Large intestine (tissue), 12 donors: ENCODE measurements around the gene CHRM3. TPM values are rescaled to one million over a fixed set of nuclear protein-coding genes. Genes with fewer than 3 reads are reported as not detected.

Experiments used
- DNase-seq, 2 donors: peaks; one replicate each; pipeline versions ENCODE4 v3.0.0 to v3.0.0-alpha.2; 2013
- H3K27ac ChIP-seq: one replicate; pipeline ENCODE4 v1.5.1; 2013; ENCODE audit warnings: low read length
- H3K27me3 ChIP-seq: 2 replicates; pipeline ENCODE4 v1.6.1; 2013; ENCODE audit warnings: low read length; ENCODE audit not compliant: control insufficient read depth, insufficient read depth
- H3K36me3 ChIP-seq: 2 replicates; pipeline ENCODE4 v1.6.1; 2013; ENCODE audit warnings: low read length; ENCODE audit not compliant: control insufficient read depth, insufficient read depth
- H3K4me1 ChIP-seq: one replicate; pipeline ENCODE4 v1.6.1; 2013; ENCODE audit warnings: low read length; ENCODE audit not compliant: control insufficient read depth, insufficient read depth
- H3K4me3 ChIP-seq: one replicate; pipeline ENCODE4 v1.5.1; 2013; ENCODE audit warnings: low read length
- H3K9me3 ChIP-seq: one replicate; pipeline ENCODE4 v1.6.1; 2013; ENCODE audit warnings: mild to moderate bottlenecking, low read depth, low read length, moderate library complexity; ENCODE audit not compliant: control insufficient read depth
- WGBS: methylation state at CpG from one replicate; pipeline ENCODE4 v1.1.5; 2013; ENCODE audit warnings: low lambda C conversion rate; ENCODE audit not compliant: insufficient coverage; 5-methylcytosine and 5-hydroxymethylcytosine counted together
- long read RNA-seq, 11 donors: transcript quantifications; one replicate each; lab custom pipeline, GENCODE V29; 2026
- polyA plus RNA-seq: library from polyadenylated mRNA; unstranded; fragments of 120-200 nt; gene quantifications from one replicate; pipeline ENCODE4 v1.2.1, GENCODE V29; 2013

CHRM3 gene
- 9.5 TPM for polyA plus RNA-seq
- long read RNA-seq, donor 1: 0 reads
- long read RNA-seq, donor 2: 0 reads
- long read RNA-seq, donor 3: 0 reads
- long read RNA-seq, donor 4: 0 reads
- long read RNA-seq, donor 5: 0 reads
- long read RNA-seq, donor 6: 0 reads
- long read RNA-seq, donor 7: 0 reads
- long read RNA-seq, donor 8: 0 reads
- long read RNA-seq, donor 9: 0 reads
- long read RNA-seq, donor 10: 0 reads
- long read RNA-seq, donor 11: 0 reads

DNA sequence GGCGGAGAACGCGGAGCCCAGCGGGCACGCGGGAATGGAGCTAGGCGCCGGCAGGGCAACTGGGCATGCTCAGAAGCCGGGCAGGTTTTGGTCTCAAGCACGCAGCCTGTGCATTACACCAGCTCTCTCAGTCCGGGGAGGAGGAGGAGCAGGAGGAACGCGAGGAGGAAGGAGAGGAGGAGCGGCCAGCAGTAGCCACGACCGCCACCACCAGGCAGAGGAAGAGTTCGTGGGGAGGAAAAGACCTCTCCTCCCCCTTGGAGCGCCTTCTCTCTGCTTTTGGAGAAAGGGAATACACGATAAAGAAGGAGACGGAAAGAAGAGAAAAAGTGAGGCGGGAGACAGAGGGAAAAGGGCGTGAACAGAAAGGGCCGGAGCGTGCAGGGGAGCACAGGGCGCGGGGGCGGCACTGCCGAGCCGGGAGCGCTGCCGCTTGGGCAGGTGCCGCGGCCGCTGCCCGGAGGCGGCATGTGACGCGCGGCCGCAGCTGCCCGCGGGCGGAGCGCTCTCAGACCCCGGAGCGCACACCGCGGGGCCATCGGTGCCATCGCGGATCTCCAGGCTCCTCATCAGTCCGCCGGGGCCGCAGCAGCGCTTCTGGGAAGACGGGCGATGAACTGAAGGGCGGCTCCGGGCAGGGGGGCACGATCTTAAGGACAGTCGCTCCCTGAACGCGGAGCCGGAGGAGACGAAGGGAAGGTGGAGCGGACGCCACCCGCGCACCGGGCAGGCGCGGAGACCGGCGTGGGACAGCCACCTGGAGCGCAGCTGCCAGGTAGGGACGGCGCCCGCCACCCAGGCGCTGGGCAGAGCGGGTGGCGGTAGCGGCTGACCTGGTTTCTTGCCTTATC, at the start of gene CHRM3:
CHRM3 (plus strand) TSS at position 116 of the 851 bp plus-strand sequence. CDS start 520,884 bp downstream, outside the sequence.
- peak within 1 kb of the TSS; percentile 60 for H3K4me3 ChIP-seq
- peak; percentile 74 to 93 for DNase-seq
- no peaks in the 10 kb centered on the region for H3K9me3 ChIP-seq
- WGBS: 12% methylated on average over 4 of the region's 82 CpGs
- no peaks in the 10 kb centered on the region for H3K36me3 ChIP-seq
- H3K27ac ChIP-seq: peak within 1 kb of the TSS; percentile 51
- peaks cover 22% of the 10 kb centered on the region for H3K27me3 ChIP-seq
- H3K4me1 ChIP-seq: no peaks in the 10 kb centered on the region

DNA sequence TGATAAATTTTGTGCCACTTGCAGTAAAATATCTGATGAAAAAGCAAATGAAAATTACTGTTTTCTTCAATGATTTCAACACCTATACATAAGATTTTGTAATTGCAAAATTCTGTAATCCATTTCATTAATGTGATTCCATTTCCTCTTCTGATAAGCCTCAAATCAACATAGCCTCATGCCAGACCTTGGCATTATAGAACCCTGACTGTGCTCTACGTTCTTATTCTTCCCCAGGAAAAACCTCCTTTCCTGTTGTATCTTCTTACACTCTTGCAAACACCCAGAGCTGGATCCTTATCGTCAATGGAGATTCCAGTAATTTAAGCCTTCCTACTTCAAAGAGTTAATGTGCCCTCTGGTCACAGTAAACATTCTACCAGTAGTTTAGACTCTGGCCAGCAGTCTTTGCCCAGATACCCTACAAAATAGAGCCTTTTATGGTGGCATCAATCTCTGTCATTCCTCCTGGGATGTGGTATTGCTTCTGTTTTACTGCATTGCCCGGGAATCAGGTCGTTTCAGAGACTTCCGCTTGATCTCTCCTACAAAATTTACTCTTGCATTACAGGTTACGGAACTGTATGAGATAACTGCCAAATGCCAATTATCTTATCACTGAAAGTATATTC, 48.5 kb upstream of the CHRM3 start:
- peak; percentile 76 to 91 for DNase-seq
- no CpG with 5 or more reads among the region's 6 CpGs for WGBS
- no peaks in the 10 kb centered on the region for H3K9me3 ChIP-seq

DNA sequence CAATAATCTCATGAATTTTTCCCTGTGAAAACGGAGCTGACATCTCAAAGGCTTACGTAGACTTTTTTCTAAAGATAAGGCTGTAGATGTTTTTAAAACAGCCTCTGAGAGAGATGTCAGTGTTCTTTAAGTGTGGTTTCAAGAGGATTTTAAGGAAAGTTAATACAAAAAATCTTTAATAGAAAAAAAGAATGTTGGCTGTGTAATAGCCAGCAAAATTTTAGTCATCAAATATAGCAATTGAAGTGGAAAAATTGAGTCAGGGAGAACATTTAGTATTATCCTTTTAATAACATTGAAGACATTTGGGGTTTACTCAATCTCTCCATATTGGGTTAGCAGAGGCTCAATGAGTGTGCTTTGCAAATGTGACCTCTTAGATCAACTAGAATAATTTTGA, 38.6 kb upstream of the CHRM3 start:
- no peaks in the 10 kb centered on the region for H3K4me1 ChIP-seq
- H3K4me3 ChIP-seq: no peak overlapping the region
- no peak for DNase-seq
- H3K36me3 ChIP-seq: no peaks in the 10 kb centered on the region
- no peak overlapping the region for H3K27ac ChIP-seq
- 92% methylated on average over 2 of the region's 2 CpGs for WGBS
- H3K9me3 ChIP-seq: no peaks in the 10 kb centered on the region
- H3K27me3 ChIP-seq: no peaks in the 10 kb centered on the region

More for the DNA sequence above, 48.5 kb upstream of the CHRM3 start:
- H3K4me1 ChIP-seq: peaks cover 4% of the 10 kb centered on the region
- no peaks in the 10 kb centered on the region for H3K36me3 ChIP-seq
- H3K4me3 ChIP-seq: no peak overlapping the region
- H3K27ac ChIP-seq: no peak overlapping the region
- H3K27me3 ChIP-seq: no peaks in the 10 kb centered on the region

DNA sequence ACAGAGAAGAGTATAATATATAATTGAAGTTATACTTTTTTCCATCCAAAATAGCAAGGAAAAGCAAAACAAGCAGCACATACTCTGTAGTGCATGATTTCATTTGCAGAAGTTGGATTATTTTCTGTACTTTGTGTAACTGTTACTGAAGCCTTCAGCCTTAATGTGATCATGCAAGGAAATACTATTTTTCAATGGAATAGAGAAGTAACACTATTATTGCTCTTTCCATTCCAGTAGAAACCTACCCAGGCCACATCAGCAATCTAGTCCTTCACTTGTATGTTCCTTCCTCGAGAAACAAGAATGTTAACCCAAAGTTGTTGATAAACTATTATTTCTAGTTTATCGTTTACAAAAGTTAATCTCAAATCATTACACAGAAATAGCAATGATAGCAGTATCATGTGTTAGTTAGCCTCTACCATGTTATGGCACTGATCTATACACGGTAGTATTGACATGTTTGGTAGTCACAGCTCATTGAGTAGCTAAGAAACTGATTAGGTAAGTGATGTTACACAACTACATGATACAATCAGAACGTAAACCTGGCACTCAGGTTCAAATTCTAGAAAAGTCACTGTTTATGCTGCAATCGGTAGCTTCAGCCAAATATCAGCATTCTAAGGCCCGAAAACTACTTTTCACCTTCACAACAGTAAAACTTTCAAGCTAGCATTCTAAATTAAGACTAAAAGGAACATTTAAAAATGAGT, 37.6 kb upstream of the CHRM3 start:
- H3K27me3 ChIP-seq: no peaks in the 10 kb centered on the region
- no peaks in the 10 kb centered on the region for H3K9me3 ChIP-seq
- no peaks in the 10 kb centered on the region for H3K36me3 ChIP-seq
- WGBS: no CpG with 5 or more reads among the region's 6 CpGs
- H3K4me1 ChIP-seq: peaks cover 2% of the 10 kb centered on the region
- DNase-seq: peak in 1 of 2 donors; percentile 38
- no peak overlapping the region for H3K4me3 ChIP-seq
- H3K27ac ChIP-seq: no peak overlapping the region

DNA sequence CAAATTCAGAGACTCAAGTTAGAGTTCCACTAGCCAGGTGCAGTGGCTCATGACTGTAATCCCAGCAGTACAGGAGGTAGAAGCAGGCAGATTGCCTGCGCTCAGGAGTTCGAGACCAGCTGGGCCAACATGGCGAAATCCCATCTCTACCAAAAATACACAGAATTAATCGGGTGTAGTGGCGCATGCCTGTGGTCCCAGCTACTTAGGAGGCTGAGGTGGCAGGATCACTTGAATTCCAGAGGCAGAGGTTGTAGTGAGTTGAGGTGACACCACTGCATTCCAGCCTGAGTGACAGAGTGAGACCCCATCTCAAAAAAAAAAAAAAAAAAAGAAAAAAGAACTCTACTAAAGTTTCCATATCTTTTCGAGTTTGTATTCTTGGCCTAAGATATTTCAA, 36.7 kb upstream of the CHRM3 start:
- WGBS: no CpG with 5 or more reads among the region's 6 CpGs
- DNase-seq: no peak
- H3K27me3 ChIP-seq: no peaks in the 10 kb centered on the region
- H3K9me3 ChIP-seq: no peaks in the 10 kb centered on the region
- H3K4me3 ChIP-seq: no peak overlapping the region
- no peaks in the 10 kb centered on the region for H3K36me3 ChIP-seq
- no peak overlapping the region for H3K27ac ChIP-seq
- peaks cover 3% of the 10 kb centered on the region for H3K4me1 ChIP-seq

DNA sequence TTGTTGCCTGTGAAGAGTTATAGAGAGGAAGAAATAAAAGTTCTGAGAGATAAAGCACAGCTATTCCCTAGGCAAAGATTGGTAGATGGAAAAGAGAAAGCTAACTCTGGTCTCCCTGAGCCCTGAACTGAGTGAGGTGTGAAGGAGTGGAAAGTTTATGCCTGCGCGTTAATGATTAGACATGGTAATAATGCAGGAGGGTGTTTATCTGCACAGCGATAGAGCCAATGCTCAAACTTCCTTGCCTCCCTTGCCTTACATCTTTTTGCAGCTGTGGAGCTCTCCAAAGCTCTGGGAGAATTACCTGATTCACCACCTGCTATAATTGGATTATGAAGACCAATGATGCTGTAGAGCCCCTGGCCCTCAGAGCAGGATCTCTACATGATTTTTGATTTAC, 32.8 kb upstream of the CHRM3 start:
- Histone ChIP-seq H3K36me3 (no peaks in the 10 kb centered on the region), H3K27me3 (no peaks in the 10 kb centered on the region), H3K4me1 (peaks cover 3% of the 10 kb centered on the region), H3K9me3 (no peaks in the 10 kb centered on the region), H3K27ac (peak overlapping the region; percentile 35), H3K4me3 (no peak overlapping the region)
- peak; percentile 78 to 91 for DNase-seq
- no CpG with 5 or more reads among the region's 3 CpGs for WGBS

DNA sequence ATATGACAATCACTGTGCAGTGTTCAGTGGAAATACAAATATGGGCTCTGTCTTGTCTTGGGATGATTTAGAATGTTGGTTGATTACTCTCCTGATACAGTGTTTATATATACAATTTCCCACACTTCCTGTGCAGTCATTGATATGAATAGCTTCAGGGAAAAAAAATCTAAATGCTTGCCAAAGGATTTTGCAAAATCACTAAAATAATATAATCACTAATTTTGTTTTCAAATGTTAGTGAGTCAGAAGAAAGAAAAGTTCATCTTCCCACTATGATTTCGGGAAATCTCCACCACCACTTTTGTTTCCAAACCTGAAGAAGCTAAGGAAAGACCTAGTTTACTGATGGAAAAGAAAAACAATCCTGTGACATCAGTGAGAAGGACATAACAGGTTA, 32.1 kb upstream of the CHRM3 start:
- H3K27ac ChIP-seq: no peak overlapping the region
- no peaks in the 10 kb centered on the region for H3K9me3 ChIP-seq
- WGBS: no CpG with 5 or more reads among the region's 1 CpG
- no peak for DNase-seq
- H3K4me3 ChIP-seq: no peak overlapping the region
- no peaks in the 10 kb centered on the region for H3K36me3 ChIP-seq
- no peaks in the 10 kb centered on the region for H3K27me3 ChIP-seq
- H3K4me1 ChIP-seq: peaks cover 3% of the 10 kb centered on the region

DNA sequence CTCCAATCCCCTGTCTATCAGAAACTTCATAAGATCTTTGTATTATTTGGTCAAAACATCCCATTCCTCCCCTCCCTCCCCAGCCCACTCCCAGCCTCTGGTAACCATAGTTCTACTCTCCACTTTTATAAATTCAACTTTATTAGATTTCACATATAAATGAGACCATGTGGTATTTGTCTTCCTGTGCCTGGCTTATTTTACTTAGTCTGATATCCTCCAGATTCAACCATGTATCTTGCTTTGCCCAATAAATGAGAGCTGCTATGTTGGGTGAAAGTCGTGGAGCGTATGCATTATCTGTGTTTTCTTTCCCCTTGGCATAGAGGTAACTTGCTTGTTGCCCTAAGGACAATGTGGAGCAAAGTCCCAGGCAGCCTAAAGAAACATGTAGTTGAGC, 28.5 kb upstream of the CHRM3 start:
- no peak overlapping the region for H3K27ac ChIP-seq
- H3K36me3 ChIP-seq: no peaks in the 10 kb centered on the region
- no peaks in the 10 kb centered on the region for H3K9me3 ChIP-seq
- 17% methylated on average over 2 of the region's 2 CpGs for WGBS
- H3K4me1 ChIP-seq: peaks cover 3% of the 10 kb centered on the region
- no peaks in the 10 kb centered on the region for H3K27me3 ChIP-seq
- DNase-seq: peak in 1 of 2 donors; percentile 12
- H3K4me3 ChIP-seq: no peak overlapping the region

DNA sequence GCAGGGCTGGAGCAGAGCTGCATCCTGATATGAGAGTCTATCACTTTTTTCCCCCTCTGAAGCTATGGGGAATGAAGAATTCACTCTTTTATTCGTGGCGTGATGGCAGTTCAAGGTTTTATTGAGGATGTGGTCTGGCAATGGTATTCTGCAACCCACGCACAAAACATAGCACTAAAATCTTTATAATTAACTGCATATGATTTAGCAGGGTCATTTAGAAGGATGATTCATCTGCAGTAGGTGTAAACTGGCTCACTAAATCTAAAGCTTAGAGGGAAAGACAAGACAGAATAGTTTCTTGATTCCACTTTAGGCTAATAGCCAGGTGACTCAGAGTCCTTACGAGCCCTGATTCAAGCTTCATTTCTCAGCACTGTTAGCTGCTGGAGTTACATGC, 25.0 kb upstream of the CHRM3 start:
- WGBS: no CpG with 5 or more reads among the region's 4 CpGs
- Histone ChIP-seq H3K9me3 (no peaks in the 10 kb centered on the region), H3K4me3 (no peak overlapping the region), H3K4me1 (no peaks in the 10 kb centered on the region), H3K36me3 (no peaks in the 10 kb centered on the region), H3K27me3 (no peaks in the 10 kb centered on the region), H3K27ac (no peak overlapping the region)
- DNase-seq: no peak

DNA sequence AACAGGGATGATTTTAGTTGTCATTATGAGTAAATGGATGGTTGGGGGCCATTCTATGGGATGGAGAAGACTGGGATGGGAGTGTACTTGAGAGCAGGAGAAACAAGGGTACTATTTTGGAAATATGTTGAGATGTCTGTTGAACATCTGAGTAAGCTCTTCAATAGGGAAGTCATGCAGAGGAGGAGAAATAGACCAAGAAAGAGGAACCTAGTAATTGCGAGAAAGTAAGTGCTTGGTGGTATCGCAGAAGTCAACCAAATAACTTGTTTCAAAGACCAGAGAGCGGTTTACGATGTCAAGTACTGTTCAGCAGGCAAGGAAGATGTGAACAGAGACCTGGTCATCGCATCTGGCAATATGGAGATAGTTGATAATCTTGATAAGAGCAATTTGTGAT, 22.4 kb upstream of the CHRM3 start:
- no peaks in the 10 kb centered on the region for H3K9me3 ChIP-seq
- H3K4me1 ChIP-seq: peaks cover 2% of the 10 kb centered on the region
- no peak overlapping the region for H3K4me3 ChIP-seq
- no peak overlapping the region for H3K27ac ChIP-seq
- WGBS: 100% methylated on average over 4 of the region's 5 CpGs
- no peaks in the 10 kb centered on the region for H3K27me3 ChIP-seq
- DNase-seq: no peak
- H3K36me3 ChIP-seq: no peaks in the 10 kb centered on the region
